WTC11 (cell line): ENCODE results near the gene SNX13. TPM values are rescaled to one million over a fixed set of nuclear protein-coding genes. Genes with fewer than 3 reads are reported as not detected.

Experiments used
- ATAC-seq: fragments of 200-7000 bp; cut with Tn5 transposase; 2 replicates; pipeline ENCODE4 v1.10.0; 2021; ENCODE audit warnings: mild to moderate bottlenecking, moderate library complexity
- CTCF ChIA-PET: fragments of 300-600 bp; sonication (Branson Sonifier 250); formaldehyde crosslinking; loops from one replicate; lab custom pipeline; 2021; ENCODE audit warnings: antibody characterized with exemption; lab: Charles Lee
- POLR2A ChIA-PET: fragments of 350-600 bp; sonication (Branson Sonifier 250); formaldehyde crosslinking; loops from one replicate; lab custom pipeline; 2021; ENCODE audit warnings: antibody characterized with exemption; lab: Charles Lee
- DNase-seq: peaks from one replicate; pipeline ENCODE4 v3.0.0; 2021; ENCODE audit warnings: low spot score
- H3K27ac Mint-ChIP-seq: 2 replicates; pipeline ENCODE4 v1.8.0; 2021; ENCODE audit warnings: mixed read lengths
- H3K27me3 Mint-ChIP-seq: 2 replicates; pipeline ENCODE4 v1.8.0; 2021; ENCODE audit warnings: low read depth, mild to moderate bottlenecking, moderate library complexity, mixed read lengths
- H3K36me3 Mint-ChIP-seq: 2 replicates; pipeline ENCODE4 v1.8.0; 2021; ENCODE audit warnings: mixed read lengths
- H3K4me1 Mint-ChIP-seq: 2 replicates; pipeline ENCODE4 v1.8.0; 2022; ENCODE audit warnings: mixed read lengths
- H3K4me3 Mint-ChIP-seq: 2 replicates; pipeline ENCODE4 v1.8.0; 2021; ENCODE audit warnings: mild to moderate bottlenecking, moderate library complexity, mixed read lengths
- H3K9me3 Mint-ChIP-seq: 2 replicates; pipeline ENCODE4 v1.8.0; 2021; ENCODE audit warnings: mixed read lengths
- KAT7 ChIP-seq: sonication (generic); formaldehyde crosslinking; IDR thresholded peaks from 2 replicates; pipeline ENCODE4 v1.8.1; 2023; ENCODE audit warnings: missing genetic modification reagents, mild to moderate bottlenecking, borderline replicate concordance
- PRDM15 ChIP-seq: sonication (generic); formaldehyde crosslinking; IDR thresholded peaks from 2 replicates; pipeline ENCODE4 v1.8.0; 2022; ENCODE audit warnings: missing genetic modification reagents
- PRRX2 ChIP-seq: fragments of 250-450 bp; sonication (Bioruptor Pico); IDR thresholded peaks from 2 replicates; pipeline ENCODE4 v1.8.0; 2021; ENCODE audit warnings: mild to moderate bottlenecking
- ZNF512 ChIP-seq: sonication (generic); formaldehyde crosslinking; IDR thresholded peaks from 2 replicates; pipeline ENCODE4 v1.8.1; 2022; ENCODE audit warnings: missing genetic modification reagents, borderline replicate concordance
- ZNF532 ChIP-seq: fragments of 250-450 bp; sonication (Bioruptor Pico); IDR thresholded peaks from 2 replicates; pipeline ENCODE4 v1.9.0; 2021; ENCODE audit warnings: mild to moderate bottlenecking, borderline replicate concordance
- total RNA-seq: library from RNA; stranded (reverse); gene quantifications from 3 replicates; pipeline ENCODE4 v1.2.3, GENCODE V29; 2021
- TF ChIP-seq, protein P1 (sequence below): fragments of 200-600 bp; IDR thresholded peaks from 2 replicates; pipeline ENCODE4 v1.8.0; 2022; ENCODE audit warnings: antibody characterized with exemption
- TF ChIP-seq, protein P2 (sequence below): sonication (generic); formaldehyde crosslinking; IDR thresholded peaks from 2 replicates; pipeline ENCODE4 v1.8.1; 2022; ENCODE audit warnings: mild to moderate bottlenecking, moderate library complexity, missing genetic modification reagents
- TF ChIP-seq, protein P3 (sequence below): sonication (generic); formaldehyde crosslinking; IDR thresholded peaks from 2 replicates; pipeline ENCODE4 v1.8.0; 2023; ENCODE audit warnings: missing genetic modification reagents
- TF ChIP-seq, protein P4 (sequence below): sonication (generic); formaldehyde crosslinking; IDR thresholded peaks from 2 replicates; pipeline ENCODE4 v1.8.1; 2023; ENCODE audit warnings: mild to moderate bottlenecking, missing genetic modification reagents, moderate library complexity

SNX13 gene
- total RNA-seq, 1 experiment from 2014 or later = 27.5 TPM

DNA sequence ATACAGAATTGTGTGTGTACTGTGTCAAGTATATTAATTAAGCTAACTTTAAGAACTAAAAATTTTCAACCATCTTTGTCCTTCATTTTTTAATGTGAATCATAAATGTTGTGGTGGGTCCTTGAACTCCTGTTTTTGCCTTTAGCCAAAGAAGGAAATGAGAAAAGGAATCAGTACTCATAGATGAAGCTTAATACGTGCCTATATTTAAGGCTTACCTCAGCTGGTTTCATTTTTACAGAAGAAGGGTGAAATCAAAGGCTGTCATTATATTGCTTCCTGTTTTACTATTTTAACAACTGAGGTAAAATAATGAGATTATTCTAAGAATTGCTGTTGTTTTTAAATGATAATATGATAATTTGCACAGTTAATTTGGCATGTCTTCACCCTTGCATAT, 6.3 kb upstream of the SNX13 start (continued):
- TF ChIP-seq, protein P1, sequence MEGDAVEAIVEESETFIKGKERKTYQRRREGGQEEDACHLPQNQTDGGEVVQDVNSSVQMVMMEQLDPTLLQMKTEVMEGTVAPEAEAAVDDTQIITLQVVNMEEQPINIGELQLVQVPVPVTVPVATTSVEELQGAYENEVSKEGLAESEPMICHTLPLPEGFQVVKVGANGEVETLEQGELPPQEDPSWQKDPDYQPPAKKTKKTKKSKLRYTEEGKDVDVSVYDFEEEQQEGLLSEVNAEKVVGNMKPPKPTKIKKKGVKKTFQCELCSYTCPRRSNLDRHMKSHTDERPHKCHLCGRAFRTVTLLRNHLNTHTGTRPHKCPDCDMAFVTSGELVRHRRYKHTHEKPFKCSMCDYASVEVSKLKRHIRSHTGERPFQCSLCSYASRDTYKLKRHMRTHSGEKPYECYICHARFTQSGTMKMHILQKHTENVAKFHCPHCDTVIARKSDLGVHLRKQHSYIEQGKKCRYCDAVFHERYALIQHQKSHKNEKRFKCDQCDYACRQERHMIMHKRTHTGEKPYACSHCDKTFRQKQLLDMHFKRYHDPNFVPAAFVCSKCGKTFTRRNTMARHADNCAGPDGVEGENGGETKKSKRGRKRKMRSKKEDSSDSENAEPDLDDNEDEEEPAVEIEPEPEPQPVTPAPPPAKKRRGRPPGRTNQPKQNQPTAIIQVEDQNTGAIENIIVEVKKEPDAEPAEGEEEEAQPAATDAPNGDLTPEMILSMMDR = no peak
- TF ChIP-seq PRRX2 (CRISPR knock-in tag) = no peak

- POLR2A ChIA-PET = no interaction called here
- CTCF ChIA-PET = interaction anchor here (1.3 kb wide), 1 partner anchor 175 kb away, joined by 3 read pairs; no protein-coding TSS in a partner anchor
- H3K27me3 Mint-ChIP-seq = no peaks in the 10 kb centered on the region
- H3K27ac Mint-ChIP-seq = no peak overlapping the region
- no peaks in the 10 kb centered on the region for H3K36me3 Mint-ChIP-seq
- DNase-seq = no peak
- no peak for ATAC-seq
- no peak overlapping the region for H3K4me3 Mint-ChIP-seq
- no peaks in the 10 kb centered on the region for H3K9me3 Mint-ChIP-seq
- TF ChIP-seq ZNF512 (no peak), PRDM15 (CRISPR knock-in tag) (no peak), ZNF532 (no peak), KAT7 (CRISPR knock-in tag) (no peak)
- TF ChIP-seq, protein P2, sequence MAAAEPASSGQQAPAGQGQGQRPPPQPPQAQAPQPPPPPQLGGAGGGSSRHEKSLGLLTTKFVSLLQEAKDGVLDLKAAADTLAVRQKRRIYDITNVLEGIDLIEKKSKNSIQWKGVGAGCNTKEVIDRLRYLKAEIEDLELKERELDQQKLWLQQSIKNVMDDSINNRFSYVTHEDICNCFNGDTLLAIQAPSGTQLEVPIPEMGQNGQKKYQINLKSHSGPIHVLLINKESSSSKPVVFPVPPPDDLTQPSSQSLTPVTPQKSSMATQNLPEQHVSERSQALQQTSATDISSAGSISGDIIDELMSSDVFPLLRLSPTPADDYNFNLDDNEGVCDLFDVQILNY (CRISPR knock-in tag) = no peak
- TF ChIP-seq, protein P3, sequence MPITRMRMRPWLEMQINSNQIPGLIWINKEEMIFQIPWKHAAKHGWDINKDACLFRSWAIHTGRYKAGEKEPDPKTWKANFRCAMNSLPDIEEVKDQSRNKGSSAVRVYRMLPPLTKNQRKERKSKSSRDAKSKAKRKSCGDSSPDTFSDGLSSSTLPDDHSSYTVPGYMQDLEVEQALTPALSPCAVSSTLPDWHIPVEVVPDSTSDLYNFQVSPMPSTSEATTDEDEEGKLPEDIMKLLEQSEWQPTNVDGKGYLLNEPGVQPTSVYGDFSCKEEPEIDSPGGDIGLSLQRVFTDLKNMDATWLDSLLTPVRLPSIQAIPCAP (CRISPR knock-in tag) = no peak
- TF ChIP-seq, protein P4, sequence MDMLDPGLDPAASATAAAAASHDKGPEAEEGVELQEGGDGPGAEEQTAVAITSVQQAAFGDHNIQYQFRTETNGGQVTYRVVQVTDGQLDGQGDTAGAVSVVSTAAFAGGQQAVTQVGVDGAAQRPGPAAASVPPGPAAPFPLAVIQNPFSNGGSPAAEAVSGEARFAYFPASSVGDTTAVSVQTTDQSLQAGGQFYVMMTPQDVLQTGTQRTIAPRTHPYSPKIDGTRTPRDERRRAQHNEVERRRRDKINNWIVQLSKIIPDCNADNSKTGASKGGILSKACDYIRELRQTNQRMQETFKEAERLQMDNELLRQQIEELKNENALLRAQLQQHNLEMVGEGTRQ (CRISPR knock-in tag) = no peak
- peaks cover 10% of the 10 kb centered on the region for H3K4me1 Mint-ChIP-seq
Observed at GRCh38 chr7:17944720-17945119, 4.4 kb upstream of the SNX13 start.
